GM10248 (cell line): ENCODE measurements around the gene DPEP3.

Experiments
- CTCF ChIA-PET: fragments of 300-600 bp; sonication (Branson Sonifier 250); formaldehyde crosslinking; extraction: SDS; loops from one replicate; lab custom pipeline; 2021; ENCODE audit warnings: antibody characterized with exemption; lab: Yijun Ruan, JAX
- POLR2A ChIA-PET: fragments of 350-650 bp; sonication (Branson Sonifier 250); formaldehyde crosslinking; extraction: SDS; loops from one replicate; lab custom pipeline; 2020; ENCODE audit warnings: antibody characterized with exemption; lab: Yijun Ruan, JAX
- DNase-seq: peaks from one replicate; pipeline ENCODE4 v3.0.0; 2012; ENCODE audit errors: extremely low spot score
- CTCF ChIP-seq: IDR thresholded peaks from 2 replicates; pipeline ENCODE4 v1.5.1; 2012; ENCODE audit warnings: mild to moderate bottlenecking, low read depth; ENCODE audit errors: extremely low read depth, missing control alignments, control extremely low read depth

Gene DPEP3

GRCh38 chr16:67967958-67968399, 12.3 kb downstream of the DPEP3 start:
- no peak for TF ChIP-seq CTCF
- POLR2A ChIA-PET, result interaction anchor here (0.6 kb wide), 1 partner anchor 103 kb away, joined by 3 read pairs; no protein-coding TSS in a partner anchor
- CTCF ChIA-PET, result interaction anchor here (1.7 to 1.8 kb wide), 2 partner anchors 23 to 73 kb away, joined by 5 read pairs; no protein-coding TSS in a partner anchor
- DNase-seq, result peak; percentile 57

GRCh38 chr16:67967183-67967957, 12.9 kb downstream of the DPEP3 start:
- POLR2A ChIA-PET, result no interaction called here
- peak; percentile 23 for TF ChIP-seq CTCF
- no peak for DNase-seq
- CTCF ChIA-PET, result interaction anchor here (0.8 to 2.1 kb wide), 6 partner anchors 14 to 74 kb away, joined by 3 to 6 read pairs (median 4); no protein-coding TSS in a partner anchor

GRCh38 chr16:67966549-67967182, 13.6 kb downstream of the DPEP3 start:
- POLR2A ChIA-PET, result no interaction called here
- DNase-seq, result no peak
- no peak for TF ChIP-seq CTCF
- CTCF ChIA-PET, result interaction anchor here (0.8 to 2.1 kb wide), 8 partner anchors 11 to 150 kb away, joined by 3 to 6 read pairs (median 3); no protein-coding TSS in a partner anchor

- CTCF ChIA-PET, result interaction anchor here (0.8 to 2.2 kb wide), 13 partner anchors 10 to 149 kb away, joined by 3 to 9 read pairs (median 3); partner anchors contain the start of gene LCAT
- POLR2A ChIA-PET, result no interaction called here
- no peak for TF ChIP-seq CTCF
- no peak for DNase-seq
Observed at GRCh38 chr16:67965668-67966548, 14.4 kb downstream of the DPEP3 start.

- ChIA-PET CTCF (interaction anchor here (0.7 to 2.2 kb wide), 5 partner anchors 12 to 76 kb away, joined by 3 to 9 read pairs (median 4); no protein-coding TSS in a partner anchor), POLR2A (interaction anchor here (0.7 kb wide), 1 partner anchor 29 kb away, joined by 3 read pairs; no protein-coding TSS in a partner anchor)
- DNase-seq, result no peak
- TF ChIP-seq CTCF, result no peak
Observed at GRCh38 chr16:67964477-67965131, 15.7 kb downstream of the DPEP3 start.
